ENCODE measurements around the gene TOMM22. TPM values are rescaled to one million over a fixed set of nuclear protein-coding genes. Genes with fewer than 3 reads are reported as not detected.

The TOMM22 gene
- total and polyA plus RNA-seq, 2 donors (not counting 3 experiments of a cell fraction or from before 2014, with no cell fraction given): 62.3 to 98.8 TPM

DNA sequence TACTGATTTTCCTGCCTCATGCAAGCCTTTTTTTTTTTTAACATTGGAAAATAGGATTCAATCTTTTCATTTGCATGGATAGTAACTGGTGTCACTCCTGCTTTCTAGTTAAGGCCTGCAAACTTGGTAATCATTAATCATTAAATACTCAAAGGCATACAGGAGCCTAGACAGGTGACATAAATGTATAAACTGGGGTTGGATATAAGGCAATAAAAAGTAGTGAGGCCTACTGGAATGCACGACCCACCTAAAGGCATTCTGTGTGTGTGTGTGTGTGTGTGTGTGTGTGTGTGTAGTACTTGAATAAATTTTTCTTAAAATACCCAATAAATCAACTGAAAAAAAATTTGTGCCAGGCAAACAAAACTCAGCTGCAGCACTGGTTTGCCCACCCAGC is 7.9 kb downstream of the TOMM22 start:
- Histone ChIP-seq H3K27ac (ENCODE audit: insufficient read depth, low read depth, low read length) (no peak overlapping the region), H3K4me2 (ENCODE audit: insufficient read depth, low read length) (no peak overlapping the region), H3K9ac (replicated peaks; ENCODE audit: extremely low read depth, insufficient read depth, low read length) (no peak overlapping the region), H3K4me3 (replicated peaks in 1 of 3; ENCODE audit: insufficient read depth in 1 of 3, low read depth in 1 of 3, low read length in 3 of 3) (no peak overlapping the region), H3K79me2 (ENCODE audit: control insufficient read depth, insufficient read depth, low read length) (peaks cover 37% of the 10 kb centered on the region), H3K9me1 (replicated peaks; ENCODE audit: control insufficient read depth, extremely low read depth, insufficient read depth, low read length) (no peaks in the 10 kb centered on the region), H3K4me1 (ENCODE audit: control insufficient read depth, extremely low read depth, insufficient read depth, low read length) (peaks cover 13% of the 10 kb centered on the region), H2AFZ (ENCODE audit: low read depth, low read length) (no peak overlapping the region), H3K9me3 (replicated peaks; ENCODE audit: control insufficient read depth, insufficient read depth, low read length) (no peaks in the 10 kb centered on the region), H3K36me3 (ENCODE audit: control insufficient read depth in 2 of 2, extremely low read depth in 1 of 2, insufficient read depth in 2 of 2, low read length in 2 of 2) (peaks cover 18 to 40% of the 10 kb centered on the region in 2 experiments), H3K27me3 (ENCODE audit: control insufficient read depth in 2 of 2, insufficient read depth in 2 of 2, low read length in 2 of 2) (no peaks in the 10 kb centered on the region), H4K20me1 (replicated peaks; ENCODE audit: control insufficient read depth, extremely low read depth, insufficient read depth, low read length) (peaks cover 2% of the 10 kb centered on the region)
- intact Hi-C loops (cut with micrococcal nuclease): no loop called here
- TF ChIP-seq FOS (IDR thresholded peaks at IDR 0.05; ENCODE audit: borderline replicate concordance, insufficient read depth, low read length): no peak
- TF ChIP-seq, protein P1, sequence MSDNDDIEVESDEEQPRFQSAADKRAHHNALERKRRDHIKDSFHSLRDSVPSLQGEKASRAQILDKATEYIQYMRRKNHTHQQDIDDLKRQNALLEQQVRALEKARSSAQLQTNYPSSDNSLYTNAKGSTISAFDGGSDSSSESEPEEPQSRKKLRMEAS (IDR thresholded peaks at IDR 0.05; ENCODE audit: insufficient read depth, insufficient read length): no peak
- TF ChIP-seq GATA2 (IDR thresholded peaks at IDR 0.05; ENCODE audit: insufficient read depth, insufficient read length, low read depth, low read length): no peak
- no peak for TF ChIP-seq POLR2A (IDR thresholded peaks at IDR 0.05; ENCODE audit: low read depth, low read length)
- no peak for TF ChIP-seq POLR2AphosphoS5 (IDR thresholded peaks at IDR 0.05; ENCODE audit: insufficient read depth, low read depth, low read length)
- no peak for TF ChIP-seq EZH2 (IDR thresholded peaks at IDR 0.05; ENCODE audit: borderline replicate concordance, low read depth, low read length, severe bottlenecking)
- TF ChIP-seq, protein P2, sequence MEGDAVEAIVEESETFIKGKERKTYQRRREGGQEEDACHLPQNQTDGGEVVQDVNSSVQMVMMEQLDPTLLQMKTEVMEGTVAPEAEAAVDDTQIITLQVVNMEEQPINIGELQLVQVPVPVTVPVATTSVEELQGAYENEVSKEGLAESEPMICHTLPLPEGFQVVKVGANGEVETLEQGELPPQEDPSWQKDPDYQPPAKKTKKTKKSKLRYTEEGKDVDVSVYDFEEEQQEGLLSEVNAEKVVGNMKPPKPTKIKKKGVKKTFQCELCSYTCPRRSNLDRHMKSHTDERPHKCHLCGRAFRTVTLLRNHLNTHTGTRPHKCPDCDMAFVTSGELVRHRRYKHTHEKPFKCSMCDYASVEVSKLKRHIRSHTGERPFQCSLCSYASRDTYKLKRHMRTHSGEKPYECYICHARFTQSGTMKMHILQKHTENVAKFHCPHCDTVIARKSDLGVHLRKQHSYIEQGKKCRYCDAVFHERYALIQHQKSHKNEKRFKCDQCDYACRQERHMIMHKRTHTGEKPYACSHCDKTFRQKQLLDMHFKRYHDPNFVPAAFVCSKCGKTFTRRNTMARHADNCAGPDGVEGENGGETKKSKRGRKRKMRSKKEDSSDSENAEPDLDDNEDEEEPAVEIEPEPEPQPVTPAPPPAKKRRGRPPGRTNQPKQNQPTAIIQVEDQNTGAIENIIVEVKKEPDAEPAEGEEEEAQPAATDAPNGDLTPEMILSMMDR (IDR thresholded peaks at IDR 0.05; ENCODE audit: extremely low read depth in 1 of 2, insufficient read depth in 1 of 2, low read depth in 1 of 2, low read length in 2 of 2): no peak
- CTCF ChIA-PET: no interaction called here
- no peak for DNase-seq (ENCODE audit: low read depth, low spot score)
- BruUV-seq (replicated peaks): no TSS peak
- FAIRE-seq: no peak
- POLR2A ChIA-PET: interaction anchor here (0.6 kb wide), 1 partner anchor 735 kb away, joined by 3 read pairs; no protein-coding TSS in a partner anchor
- dilution Hi-C loops (cut with MboI; ENCODE audit: extremely low pct_ligation_motif_present, low sequenced_read_pairs): no loop called here

Measured in endothelial cell of umbilical vein (primary cell).